GM19468 (cell line): Measurements from ENCODE around the gene ZNF282.
A peak's percentile ranks its signal among the peaks of the same experiment; 100 is the strongest.
"Not testable (repeated sequence)": the region's sequence is repeated elsewhere in the genome, so short reads cannot be mapped to it uniquely, and the experiment has no call there.

Experiments used
- ATAC-seq: cut with Tn5 transposase; IDR thresholded peaks from one replicate; pipeline ENCODE4 v1.9.1; 2021; ENCODE audit warnings: mild to moderate bottlenecking, moderate library complexity, moderate number of reproducible peaks; ENCODE audit not compliant: unreplicated experiment; ENCODE audit errors: extremely low read depth

The ZNF282 gene

DNA sequence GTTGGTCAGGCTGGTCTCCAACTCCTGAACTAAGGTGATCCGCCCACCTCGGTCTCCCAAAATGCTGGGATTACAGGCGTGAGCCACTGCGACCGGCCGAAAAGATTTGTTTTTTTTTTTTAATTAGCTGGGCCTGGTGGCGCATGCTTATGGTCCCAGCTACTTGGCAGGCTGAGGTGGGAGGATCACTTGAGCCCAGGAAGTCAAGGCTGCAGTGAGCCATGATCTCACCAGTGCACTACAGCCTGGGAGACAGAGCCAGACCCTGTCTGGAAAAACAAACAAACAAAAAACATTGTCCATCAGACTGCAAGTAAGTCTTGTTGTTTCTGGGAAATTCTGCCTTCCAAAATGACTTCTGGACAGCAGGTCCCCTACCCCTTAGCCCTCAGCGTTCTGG lies 27.8 kb downstream of the ZNF282 start:
- ATAC-seq = no peak

DNA sequence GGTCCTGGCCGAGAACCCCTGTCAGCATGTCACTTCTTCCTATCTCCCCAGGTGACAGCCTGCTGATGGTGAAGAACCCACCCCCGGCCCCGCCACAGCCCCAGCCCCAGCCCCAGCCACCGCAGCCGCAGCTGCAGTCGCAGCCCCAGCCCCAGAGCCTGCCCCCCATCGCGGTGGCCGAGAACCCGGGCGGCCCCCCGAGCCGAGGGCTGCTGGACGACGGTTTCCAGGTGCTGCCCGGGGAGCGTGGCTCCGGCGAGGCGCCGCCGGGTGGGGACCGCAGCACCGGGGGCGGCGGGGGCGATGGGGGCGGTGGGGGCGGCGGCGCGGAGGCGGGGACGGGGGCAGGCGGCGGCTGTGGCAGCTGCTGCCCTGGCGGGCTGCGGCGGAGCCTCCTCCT lies 28.4 kb downstream of the ZNF282 start:
- ATAC-seq = no peak

DNA sequence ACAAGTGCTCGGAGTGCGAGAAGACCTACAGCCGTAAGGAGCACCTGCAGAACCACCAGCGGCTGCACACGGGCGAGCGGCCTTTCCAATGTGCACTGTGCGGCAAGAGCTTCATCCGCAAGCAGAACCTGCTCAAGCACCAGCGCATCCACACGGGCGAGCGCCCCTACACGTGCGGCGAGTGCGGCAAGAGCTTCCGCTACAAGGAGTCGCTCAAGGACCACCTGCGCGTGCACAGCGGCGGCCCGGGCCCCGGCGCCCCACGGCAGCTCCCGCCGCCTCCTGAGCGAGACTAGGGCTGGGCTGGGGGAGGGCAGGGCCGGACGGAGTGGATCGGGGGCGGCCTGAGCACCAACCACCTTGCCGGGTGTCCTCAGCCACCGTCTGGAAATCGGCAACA lies 29.0 kb downstream of the ZNF282 start:
- ATAC-seq = no peak

DNA sequence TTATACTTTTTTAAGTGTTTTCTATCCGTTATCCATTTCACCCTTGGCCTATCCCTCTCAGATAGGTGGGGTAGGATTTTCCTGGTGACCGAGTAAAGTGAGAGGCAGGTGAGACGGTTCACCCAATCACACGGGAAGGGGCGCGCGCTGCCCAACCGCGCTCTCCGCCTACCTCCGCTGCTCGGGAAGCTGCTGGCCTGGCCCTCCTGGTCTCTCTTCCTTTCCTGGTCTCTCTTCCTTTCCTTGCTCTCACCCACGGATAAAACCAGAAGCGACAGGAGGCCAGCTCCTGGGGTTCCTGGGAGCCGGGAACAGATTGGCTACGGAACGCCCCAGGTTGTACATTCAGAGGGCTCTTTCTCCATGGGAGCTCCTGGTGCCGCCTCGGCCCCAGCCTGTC lies 29.8 kb downstream of the ZNF282 start:
- ATAC-seq = no peak

DNA sequence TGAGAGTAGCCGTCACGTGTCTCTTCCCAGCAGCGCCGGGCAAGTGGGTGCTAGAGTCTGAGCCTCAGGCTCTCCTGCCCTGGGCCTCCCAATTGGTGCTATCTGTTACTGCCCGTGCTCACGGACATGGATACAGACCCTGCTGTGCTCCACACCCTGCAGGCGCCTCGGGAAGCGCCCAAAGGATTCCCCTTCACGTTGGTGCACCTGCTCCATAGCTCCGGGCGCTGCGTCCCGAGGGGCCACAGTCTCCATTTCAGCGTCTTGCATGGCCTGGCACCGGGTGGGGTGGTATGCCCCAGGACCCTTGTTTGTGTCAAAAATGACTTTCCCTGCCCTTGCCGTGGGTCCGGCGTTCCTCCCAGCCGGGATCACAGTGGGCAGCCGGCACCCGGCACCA lies 30.3 kb downstream of the ZNF282 start:
- ATAC-seq = no peak

DNA sequence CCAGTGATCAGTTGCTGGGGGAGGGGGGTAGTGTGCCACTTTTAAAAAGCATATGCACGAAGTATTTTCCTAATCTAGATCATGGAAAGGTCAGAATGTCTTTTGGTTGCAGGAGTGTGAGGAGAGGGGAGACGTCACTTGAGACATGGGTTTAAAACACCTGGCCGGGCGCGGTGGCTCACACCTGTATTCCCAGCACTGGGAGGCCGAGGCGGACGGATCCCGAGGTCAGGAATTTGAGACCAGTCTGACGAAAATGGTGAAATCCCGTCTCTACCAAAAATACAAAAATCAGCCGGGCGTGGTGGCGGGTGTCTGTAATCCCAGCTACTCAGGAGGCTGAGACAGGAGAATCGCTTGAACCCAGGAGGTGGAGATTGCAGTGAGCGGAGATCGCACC lies 31.0 kb downstream of the ZNF282 start:
- not testable (repeated sequence) for ATAC-seq

DNA sequence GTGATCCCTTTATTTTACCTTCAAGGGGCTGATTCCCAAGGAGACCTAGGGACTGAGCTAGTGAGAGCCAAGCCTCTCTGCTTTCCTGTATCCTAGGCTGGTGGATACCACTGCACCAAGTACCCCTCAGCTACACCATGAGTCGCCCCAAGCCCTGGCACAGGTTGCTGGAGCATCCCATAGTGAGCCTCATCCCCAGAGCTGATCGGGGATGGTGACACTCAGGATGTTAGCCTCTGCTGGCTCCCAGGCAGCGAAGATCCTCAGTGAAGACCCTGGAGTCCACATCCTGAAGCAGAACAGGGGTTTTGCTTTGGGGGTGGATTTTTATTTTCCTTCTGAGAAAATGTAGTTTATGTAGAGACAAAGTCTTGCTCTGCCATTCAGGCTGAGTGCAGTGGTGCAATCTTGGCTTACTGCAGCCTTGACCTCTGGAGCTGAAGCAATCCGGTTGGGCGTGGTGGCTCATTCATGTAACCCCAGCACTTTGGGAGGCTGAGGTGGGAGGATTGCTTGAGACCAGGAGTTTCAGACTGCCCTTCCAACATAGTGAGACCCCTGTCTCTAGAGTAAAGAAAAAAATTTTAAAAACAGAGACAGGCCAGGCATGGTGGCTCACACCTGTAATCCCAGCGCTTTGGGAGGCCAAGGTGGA lies 31.6 kb downstream of the ZNF282 start:
- no peak for ATAC-seq

DNA sequence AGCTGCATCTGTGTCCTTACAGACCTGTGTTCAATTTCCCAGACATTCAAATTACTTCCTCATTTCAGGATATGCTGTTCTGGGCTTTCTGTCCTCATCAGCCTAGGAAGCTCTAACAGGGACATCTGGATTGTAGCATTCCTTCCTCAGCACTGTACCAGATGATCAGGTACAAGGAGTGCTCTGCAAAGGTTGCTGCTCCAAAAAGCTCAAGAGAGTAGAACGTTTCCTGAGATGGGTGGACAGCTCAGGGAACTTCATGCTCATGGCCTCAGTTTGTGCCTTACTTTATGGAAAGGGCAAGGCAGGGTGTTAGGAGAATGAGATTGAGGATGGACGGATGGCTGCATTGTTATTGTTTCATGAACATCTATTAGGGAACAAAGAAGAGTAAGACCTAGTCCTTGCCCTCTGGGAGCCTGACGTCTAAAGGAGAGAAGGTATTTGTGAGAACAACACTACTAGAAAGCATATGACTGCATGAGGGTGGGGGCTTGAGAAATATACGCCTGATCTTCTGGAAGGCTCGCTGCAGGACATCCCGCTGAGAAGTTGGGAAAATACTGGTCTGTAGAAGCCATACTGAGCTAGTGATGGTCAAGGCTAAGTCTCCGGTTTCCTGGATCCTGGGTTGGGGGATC lies 33.6 kb downstream of the ZNF282 start:
- ATAC-seq = no peak

DNA sequence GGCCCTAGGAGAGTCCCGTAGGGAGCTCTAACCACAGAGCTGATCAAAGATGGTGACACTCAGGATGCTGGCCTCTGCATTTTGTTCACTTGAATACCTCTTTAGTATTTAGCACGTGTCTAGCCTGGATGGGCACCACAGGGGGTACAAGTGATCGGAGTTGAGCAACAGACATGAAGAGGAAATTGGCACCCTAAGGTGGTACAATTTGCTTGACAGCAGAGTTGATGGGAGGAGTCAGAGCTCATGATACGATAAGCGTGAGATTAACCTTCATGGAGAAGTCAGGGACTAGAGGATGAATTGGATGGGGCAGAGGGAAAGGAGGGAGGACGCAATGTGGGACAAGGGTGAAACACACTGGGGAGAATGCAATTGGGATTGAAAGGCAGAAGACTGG lies 34.2 kb downstream of the ZNF282 start:
- ATAC-seq = no peak

DNA sequence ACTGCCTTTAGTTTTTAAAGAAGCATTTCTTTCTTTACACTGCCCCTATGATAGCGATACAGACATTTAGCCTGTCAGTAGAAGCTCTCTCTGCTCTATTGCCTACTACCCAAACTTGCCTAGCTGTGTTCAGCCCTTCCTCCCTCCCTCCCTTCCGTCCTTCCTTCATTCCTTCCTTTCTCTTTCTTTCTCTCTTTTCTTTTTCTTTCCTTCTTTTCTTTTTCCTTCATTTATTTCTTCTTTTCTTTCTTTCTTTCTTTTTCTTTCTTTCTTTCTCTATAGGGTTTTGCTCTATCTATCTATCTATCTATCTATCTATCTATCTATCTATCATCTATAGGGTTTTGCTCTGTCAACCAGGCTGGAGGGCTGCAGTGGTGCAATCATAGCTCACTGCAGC lies 37.0 kb downstream of the ZNF282 start:
- ATAC-seq = no peak

DNA sequence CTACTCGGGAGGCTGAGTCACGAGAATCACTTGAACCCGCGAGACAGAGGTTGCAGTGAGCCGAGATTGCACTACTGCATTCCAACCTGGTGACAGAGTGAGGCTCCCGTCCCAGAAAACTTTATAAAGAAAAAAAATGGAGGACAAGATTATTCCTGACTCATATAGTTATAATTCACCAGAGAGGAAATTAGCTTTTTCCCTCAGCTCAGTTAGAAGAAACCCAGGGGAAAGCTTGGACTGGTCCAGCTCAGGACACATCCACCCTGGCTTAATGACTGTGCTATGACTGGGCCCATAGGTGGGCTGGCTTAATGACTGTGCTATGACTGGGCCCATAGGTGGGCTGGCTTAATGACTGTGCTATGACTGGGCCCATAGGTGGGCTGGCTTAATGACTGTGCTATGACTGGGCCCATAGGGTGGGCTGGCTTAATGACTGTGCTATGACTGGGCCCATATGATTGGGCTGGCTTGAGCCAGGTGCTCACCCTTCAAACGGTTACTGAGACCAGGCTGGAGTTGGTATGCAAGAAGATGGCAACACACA lies 38.4 kb downstream of the ZNF282 start:
- ATAC-seq = not testable (repeated sequence)

DNA sequence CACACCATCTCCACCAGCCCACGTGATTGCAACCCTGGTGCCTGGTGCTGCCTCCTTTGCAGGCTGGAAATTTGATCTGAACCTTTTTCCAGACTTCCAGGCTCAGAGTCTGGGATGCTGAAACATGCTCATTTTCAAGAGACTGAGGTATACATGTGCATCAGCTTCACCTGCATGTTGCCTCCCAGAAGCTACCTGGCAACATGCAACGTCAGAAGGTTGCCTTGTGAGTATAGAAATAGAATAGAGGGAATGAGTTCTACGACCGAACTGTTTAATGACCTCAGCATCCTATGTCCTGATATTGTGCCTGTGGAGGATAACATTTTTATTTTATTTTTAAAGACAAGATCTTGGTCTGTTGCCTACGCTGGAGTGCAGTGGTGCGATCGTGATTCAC lies 42.2 kb downstream of the ZNF282 start:
- no peak for ATAC-seq

DNA sequence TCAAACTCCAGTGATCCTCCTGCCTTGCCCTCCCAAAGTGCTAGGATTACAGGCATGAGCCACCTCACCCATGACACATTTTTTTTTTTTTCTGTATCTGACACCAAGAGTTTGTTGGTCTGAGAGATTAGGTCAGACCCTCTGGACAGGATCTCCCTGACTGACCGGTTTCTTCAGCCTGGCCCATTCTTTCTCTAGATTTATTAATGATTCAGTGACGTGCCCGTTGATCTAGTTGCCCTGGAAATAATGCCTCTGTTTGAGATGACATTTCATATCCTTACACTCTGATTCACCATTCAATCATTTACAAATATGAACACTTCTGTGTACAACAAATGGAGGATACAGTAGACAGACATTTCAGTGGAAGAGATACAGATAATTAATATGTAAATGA lies 42.7 kb downstream of the ZNF282 start:
- no peak for ATAC-seq

DNA sequence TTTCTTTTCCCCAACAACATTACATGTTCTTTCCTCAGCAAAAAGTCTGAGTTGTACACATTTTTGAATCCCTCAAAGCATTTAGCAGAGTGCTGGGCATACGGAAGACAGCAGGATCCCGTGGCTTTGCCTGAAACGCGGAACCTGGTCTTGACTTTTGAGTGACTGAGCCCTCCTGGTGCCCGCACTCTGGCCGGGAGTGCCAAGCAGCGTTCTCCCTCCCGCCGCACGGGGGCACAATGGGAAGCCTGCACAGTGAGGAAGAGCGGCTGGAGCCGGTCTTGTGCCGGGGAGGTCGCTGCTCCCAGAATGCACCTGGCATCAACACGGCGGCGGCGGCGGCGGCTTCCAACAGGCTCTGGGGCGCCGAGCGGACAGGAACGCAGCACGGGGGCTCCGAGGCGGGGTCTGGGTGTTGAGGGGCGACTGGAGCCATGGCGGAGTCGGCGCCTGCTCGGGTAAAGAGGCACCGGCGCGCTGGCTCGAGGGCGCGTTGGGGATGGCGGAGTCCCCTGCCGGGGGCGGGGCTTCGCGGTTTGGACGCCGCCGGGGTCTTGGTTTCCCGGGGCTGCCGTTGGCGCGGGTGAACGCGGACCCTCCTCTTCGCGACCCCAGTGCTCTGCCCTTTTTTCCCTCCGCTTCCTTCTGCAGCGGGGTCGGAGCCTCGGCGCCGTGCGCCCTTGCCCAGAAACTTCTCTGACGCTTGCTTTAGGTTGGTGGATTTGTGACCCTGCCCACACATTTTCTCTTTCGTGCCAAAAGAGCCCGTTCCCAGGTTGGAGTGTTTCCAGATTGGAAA lies 44.2 kb downstream of the ZNF282 start, which contains the start of gene ZNF212:
ZNF212 (plus strand) TSS at position 307 of the 799 bp plus-strand sequence; CDS start at position 435, 128 bp downstream.
- ATAC-seq = peak; percentile 95

DNA sequence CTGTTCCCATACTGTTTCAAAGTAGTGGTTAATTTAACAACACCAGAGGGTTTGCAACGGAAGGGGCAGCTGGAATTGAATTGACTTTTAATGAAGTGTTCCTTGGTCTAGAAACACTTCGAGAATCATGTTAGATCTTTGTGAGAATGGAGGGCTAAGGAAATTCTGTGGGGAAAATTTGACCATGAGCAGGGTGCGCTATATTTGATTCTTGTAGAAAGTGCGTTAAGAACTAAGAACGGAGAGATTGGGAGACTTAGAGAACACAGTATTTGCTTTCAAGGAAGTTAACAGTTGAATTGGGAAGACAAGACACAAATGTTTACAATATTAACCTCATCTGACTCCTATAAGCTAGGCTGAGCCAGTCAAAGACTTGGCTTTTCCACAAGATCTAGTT lies 45.3 kb downstream of the ZNF282 start:
- no peak for ATAC-seq

DNA sequence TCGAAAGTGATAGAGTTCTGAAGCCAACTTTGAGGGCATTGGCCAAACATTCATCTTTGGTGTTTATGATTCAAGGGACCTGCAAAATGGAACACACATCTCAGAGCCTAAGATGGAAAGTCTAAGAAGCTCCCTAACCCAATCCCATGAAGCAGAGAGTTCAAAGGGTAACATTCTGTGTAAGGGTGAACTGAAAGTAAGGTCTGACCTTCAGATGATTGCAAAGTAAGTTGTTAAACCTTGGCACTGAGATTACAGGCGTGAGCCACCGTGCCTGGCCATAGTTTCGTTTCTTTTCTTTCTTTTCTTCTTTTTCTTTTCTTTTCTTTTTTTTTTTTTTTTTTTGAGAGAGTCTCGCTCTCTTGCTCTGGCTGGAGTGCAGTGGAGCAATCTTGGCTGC lies 46.4 kb downstream of the ZNF282 start:
- ATAC-seq = no peak

DNA sequence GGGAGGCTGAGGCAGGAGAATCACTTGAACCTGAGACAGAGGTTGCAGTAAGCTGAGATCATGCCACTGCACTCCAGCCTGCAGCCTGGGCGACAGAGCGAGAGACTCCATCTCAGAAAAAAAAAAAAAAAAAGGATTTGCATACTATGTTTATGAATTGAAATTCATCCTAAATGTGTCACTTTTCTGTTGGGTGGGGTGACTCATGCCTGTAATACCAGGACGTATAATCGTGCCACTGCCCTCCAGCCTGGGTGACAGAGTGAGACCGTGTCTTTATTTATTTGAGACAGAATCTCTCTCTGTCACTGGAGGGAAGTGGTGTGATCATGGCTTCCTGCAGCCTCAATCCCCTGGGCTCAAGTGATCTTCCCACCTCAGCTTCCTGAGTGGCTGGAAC lies 49.9 kb downstream of the ZNF282 start:
- no peak for ATAC-seq

DNA sequence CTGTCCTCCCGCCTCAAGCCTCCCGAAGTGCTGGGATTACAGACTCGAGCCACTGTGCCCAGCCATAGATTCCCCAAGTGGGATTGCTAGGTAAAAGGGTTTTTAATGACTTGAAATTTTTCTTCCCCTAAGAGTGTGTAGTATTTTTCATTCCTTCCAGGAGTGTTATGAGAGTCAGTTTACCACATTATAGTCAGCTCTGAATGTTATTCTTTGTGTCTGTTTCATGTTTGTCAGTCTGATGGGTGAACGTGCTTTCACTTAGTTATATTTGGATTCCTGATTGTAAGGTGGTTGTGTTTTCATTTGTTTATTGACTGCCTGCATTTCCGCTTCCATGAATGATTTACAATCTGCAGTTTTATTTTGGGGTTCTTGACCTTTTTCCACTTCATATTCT lies 50.4 kb downstream of the ZNF282 start:
- no peak for ATAC-seq

DNA sequence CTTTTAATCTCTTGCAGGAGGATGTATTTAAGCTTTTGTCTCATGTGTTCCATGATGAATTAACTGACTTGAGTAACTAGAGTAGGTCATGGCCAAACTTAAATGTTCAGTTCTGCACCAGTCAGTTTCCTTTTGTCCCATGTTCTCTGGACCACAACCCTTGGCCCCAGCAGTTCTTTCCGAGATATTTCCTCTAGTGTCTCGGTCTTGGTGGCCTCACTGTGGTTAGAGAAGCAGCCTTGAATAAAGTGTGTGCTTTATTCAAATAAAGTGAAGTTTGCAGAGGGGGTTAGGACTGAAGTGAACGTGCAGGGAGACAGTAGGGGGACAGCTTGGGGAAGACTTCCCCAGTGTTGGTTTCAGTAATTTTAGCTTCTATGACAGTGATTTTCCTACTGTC lies 53.4 kb downstream of the ZNF282 start:
- no peak for ATAC-seq

DNA sequence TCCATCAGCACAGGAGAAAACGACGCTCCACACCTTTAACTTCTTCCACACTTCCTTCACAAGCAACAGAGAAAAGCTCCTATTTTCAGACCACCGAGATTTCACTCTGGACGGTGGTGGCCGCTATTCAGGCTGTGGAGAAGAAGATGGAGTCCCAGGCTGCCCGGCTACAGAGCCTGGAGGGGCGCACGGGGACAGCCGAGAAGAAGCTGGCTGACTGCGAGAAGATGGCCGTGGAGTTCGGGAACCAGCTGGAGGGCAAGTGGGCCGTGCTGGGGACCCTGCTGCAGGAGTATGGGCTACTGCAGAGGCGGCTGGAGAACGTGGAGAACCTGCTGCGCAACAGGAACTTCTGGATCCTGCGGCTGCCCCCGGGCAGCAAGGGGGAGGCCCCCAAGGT lies 54.8 kb downstream of the ZNF282 start:
- ATAC-seq = not testable (repeated sequence)

DNA sequence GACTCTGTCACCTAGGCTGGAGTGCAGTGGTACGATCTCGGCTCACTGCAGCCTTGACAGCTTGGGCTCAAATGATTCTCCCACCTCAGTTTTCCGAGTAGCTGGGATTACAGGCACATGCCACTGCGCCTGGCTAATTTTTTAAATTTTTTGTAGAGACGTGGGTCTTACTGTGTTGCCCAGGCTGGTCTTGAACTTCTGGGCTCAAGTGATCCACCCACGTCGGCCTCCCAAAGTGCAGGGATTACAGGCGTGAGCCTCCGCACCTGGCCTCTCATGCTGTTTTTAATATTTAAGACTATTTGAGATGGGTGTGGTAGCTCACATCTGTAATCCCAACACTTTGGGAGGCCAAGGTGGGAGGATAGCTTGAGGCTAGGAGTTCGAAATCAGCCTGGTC lies 56.2 kb downstream of the ZNF282 start:
- not testable (repeated sequence) for ATAC-seq
